Uterus (tissue), 4 donors: Measurements from ENCODE around the gene ADCY9. TPM values are rescaled to one million over a fixed set of nuclear protein-coding genes. Genes with fewer than 3 reads are reported as not detected.
"Not testable (repeated sequence)": the region's sequence is repeated elsewhere in the genome, so short reads cannot be mapped to it uniquely, and the experiment has no call there.

Experiments
- DNase-seq, 2 donors: peaks; one replicate each; pipeline ENCODE4 v3.0.0-alpha.2; 2019 to 2020
- H3K27ac ChIP-seq, 2 donors: fragments of 200-600 bp; sonication (generic); 1 replicate in 1 of 2; 2 replicates in 1 of 2; pipeline ENCODE4 v1.5.1; 2016 to 2018
- H3K27me3 ChIP-seq, 2 donors: fragments of 200-600 bp; sonication (generic); one replicate each; pipeline ENCODE4 v1.5.1; 2018 to 2019; ENCODE audit warnings: control low read depth in 1 of 2
- H3K36me3 ChIP-seq, 2 donors: fragments of 200-600 bp; sonication (generic); one replicate each; pipeline ENCODE4 v1.5.1; 2019; ENCODE audit warnings: control low read depth in 1 of 2
- H3K4me1 ChIP-seq, 2 donors: fragments of 200-600 bp; sonication (generic); one replicate each; pipeline ENCODE4 v1.5.1; 2018 to 2019; ENCODE audit warnings: control low read depth in 1 of 2
- H3K4me3 ChIP-seq, 2 donors: fragments of 200-600 bp; sonication (generic); 1 replicate in 1 of 2; 2 replicates in 1 of 2; pipeline ENCODE4 v1.5.1; 2018 to 2019; ENCODE audit warnings: mild to moderate bottlenecking in 1 of 2
- H3K9me3 ChIP-seq, 2 donors: fragments of 200-600 bp; sonication (generic); one replicate each; pipeline ENCODE4 v1.5.1; 2019; ENCODE audit warnings: control low read depth in 1 of 2
- CTCF ChIP-seq, 4 experiments: fragments of 200-600 bp in 2 of 4; fragments of 450-650 bp in 2 of 4; sonication (generic) in 2 of 4; IDR thresholded peaks; one replicate each; pipeline ENCODE4 v1.5.1; 2016 to 2019; ENCODE audit warnings: antibody characterized with exemption in 4 of 4, mild to moderate bottlenecking in 2 of 4, moderate library complexity in 1 of 4
- POLR2A ChIP-seq, 2 donors: fragments of 450-650 bp; IDR thresholded peaks; one replicate each; pipeline ENCODE4 v1.6.1; 2016; ENCODE audit warnings: antibody characterized with exemption in 2 of 2, mild to moderate bottlenecking in 1 of 2, moderate library complexity in 1 of 2
- intact Hi-C: fragments of 100-400 bp; cut with DNase I; formaldehyde crosslinking; loops from one replicate; pipeline ENCODE4 v1.15.1; 2023; ENCODE audit warnings: low total_unique reads
- total RNA-seq, 4 donors: library from RNA; depleted of rRNA in 3 of 4; stranded (reverse); fragments of >200 nt in 3 of 4; gene quantifications; one replicate each; pipeline versions ENCODE4 v1.1.0 to v1.2.4, GENCODE V29; 2014 to 2023
- donor health status: DM: yes; HTN: yes; CAD: no.

The ADCY9 gene
- total RNA-seq, 4 donors from 2014 or later = 2.8 to 34.7 (median 20.2) TPM

GRCh38 chr16:4042581-4042980 lies 73.7 kb downstream of the ADCY9 start:
- H3K4me3 ChIP-seq = no peak overlapping the region
- H3K36me3 ChIP-seq = no peaks in the 10 kb centered on the region
- H3K9me3 ChIP-seq = no peaks in the 10 kb centered on the region
- DNase-seq = no peak
- TF ChIP-seq POLR2A (IDR thresholded peaks at IDR 0.05) = no peak
- TF ChIP-seq CTCF (IDR thresholded peaks at IDR 0.05) = no peak
- H3K27ac ChIP-seq = no peak overlapping the region
- no peaks in the 10 kb centered on the region for H3K27me3 ChIP-seq
- intact Hi-C loops = no loop called here
- H3K4me1 ChIP-seq = no peaks in the 10 kb centered on the region

- TF ChIP-seq POLR2A (IDR thresholded peaks at IDR 0.05) = no peak
These were observed 77.8 kb downstream of the ADCY9 start for GRCh38 chr16:4038448-4038847.

GRCh38 chr16:4036952-4037351 lies 79.3 kb downstream of the ADCY9 start:
- H3K4me3 ChIP-seq, intact Hi-C loops, H3K4me1 ChIP-seq: not testable (repeated sequence)

More at GRCh38 chr16:4038448-4038847, 77.8 kb downstream of the ADCY9 start:
- no peaks in the 10 kb centered on the region for H3K36me3 ChIP-seq
- no peak overlapping the region for H3K4me3 ChIP-seq
- no peaks in the 10 kb centered on the region for H3K9me3 ChIP-seq
- DNase-seq = no peak
- H3K27ac ChIP-seq = no peak overlapping the region
- no peaks in the 10 kb centered on the region for H3K27me3 ChIP-seq
- intact Hi-C loops = no loop called here
- H3K4me1 ChIP-seq = no peaks in the 10 kb centered on the region

GRCh38 chr16:4034963-4035362 lies 81.3 kb downstream of the ADCY9 start:
- no peak for DNase-seq
- TF ChIP-seq POLR2A (IDR thresholded peaks at IDR 0.05) (no peak), CTCF (IDR thresholded peaks at IDR 0.05) (no peak)

More at GRCh38 chr16:4036952-4037351, 79.3 kb downstream of the ADCY9 start:
- H3K27ac ChIP-seq, H3K36me3 ChIP-seq, H3K27me3 ChIP-seq, H3K9me3 ChIP-seq, DNase-seq: not testable (repeated sequence)

GRCh38 chr16:4033951-4034350 lies 82.3 kb downstream of the ADCY9 start:
- H3K4me1 ChIP-seq = no peaks in the 10 kb centered on the region
- intact Hi-C loops = no loop called here
- no peak for DNase-seq
- H3K36me3 ChIP-seq = no peaks in the 10 kb centered on the region
- no peaks in the 10 kb centered on the region for H3K9me3 ChIP-seq
- H3K27me3 ChIP-seq = no peaks in the 10 kb centered on the region
- no peak for TF ChIP-seq CTCF (IDR thresholded peaks at IDR 0.05)
- no peak for TF ChIP-seq POLR2A (IDR thresholded peaks at IDR 0.05)
- no peak overlapping the region for H3K27ac ChIP-seq
- no peak overlapping the region for H3K4me3 ChIP-seq

More at GRCh38 chr16:4034963-4035362, 81.3 kb downstream of the ADCY9 start:
- Histone ChIP-seq H3K27me3 (no peaks in the 10 kb centered on the region), H3K4me3 (no peak overlapping the region), H3K9me3 (no peaks in the 10 kb centered on the region), H3K27ac (no peak overlapping the region), H3K4me1 (no peaks in the 10 kb centered on the region), H3K36me3 (no peaks in the 10 kb centered on the region)
- intact Hi-C loops = no loop called here

- no peak overlapping the region for H3K4me3 ChIP-seq
- H3K9me3 ChIP-seq = no peaks in the 10 kb centered on the region
- H3K27me3 ChIP-seq = no peaks in the 10 kb centered on the region
- H3K4me1 ChIP-seq = no peaks in the 10 kb centered on the region
- H3K36me3 ChIP-seq = no peaks in the 10 kb centered on the region
- intact Hi-C loops = no loop called here
- DNase-seq = no peak
- no peak overlapping the region for H3K27ac ChIP-seq
- TF ChIP-seq POLR2A (IDR thresholded peaks at IDR 0.05) = no peak
- TF ChIP-seq CTCF (IDR thresholded peaks at IDR 0.05) = no peak
These were observed 83.5 kb downstream of the ADCY9 start for GRCh38 chr16:4032768-4033167.
